Islet precursor cell (in vitro differentiated cells): ENCODE measurements around the gene EED.
"Not testable (repeated sequence)": the region's sequence is repeated elsewhere in the genome, so short reads cannot be mapped to it uniquely, and the experiment has no call there.

Experiments used
- DNase-seq: peaks from one replicate; pipeline ENCODE4 v3.0.0-alpha.2; 2018

EED gene

GRCh38 chr11:86219311-86220193 is 25.0 kb upstream of the EED start:
- DNase-seq = no peak

- DNase-seq = no peak
Observed at GRCh38 chr11:86220653-86221052, 23.9 kb upstream of the EED start.

GRCh38 chr11:86222081-86222480 is 22.5 kb upstream of the EED start:
- DNase-seq = no peak

- not testable (repeated sequence) for DNase-seq
Observed at GRCh38 chr11:86224575-86224974, 20.0 kb upstream of the EED start.

GRCh38 chr11:86225344-86225743 is 19.2 kb upstream of the EED start:
- not testable (repeated sequence) for DNase-seq

GRCh38 chr11:86228269-86229038 is 16.1 kb upstream of the EED start:
- no peak for DNase-seq

- not testable (repeated sequence) for DNase-seq
Observed at GRCh38 chr11:86229039-86229330, 15.6 kb upstream of the EED start.

- DNase-seq = no peak
Observed at GRCh38 chr11:86230179-86230804, 14.3 kb upstream of the EED start.

GRCh38 chr11:86230921-86231434 is 13.6 kb upstream of the EED start:
- no peak for DNase-seq

- DNase-seq = no peak
Observed at GRCh38 chr11:86232556-86232955, 12.0 kb upstream of the EED start.

- no peak for DNase-seq
Observed at GRCh38 chr11:86234831-86235461, 9.6 kb upstream of the EED start.

- DNase-seq = no peak
Observed at GRCh38 chr11:86237267-86237804, 7.2 kb upstream of the EED start.

- no peak for DNase-seq
Observed at GRCh38 chr11:86240164-86240563, 4.4 kb upstream of the EED start.

- DNase-seq = no peak
Observed at GRCh38 chr11:86241956-86242535, 2.5 kb upstream of the EED start.

- DNase-seq = no peak
Observed at GRCh38 chr11:86243396-86243795, 1.2 kb upstream of the EED start.

- DNase-seq = peak; percentile 90
Observed at GRCh38 chr11:86244063-86244521, 461 bp upstream of the EED start.

- DNase-seq = no peak
Observed at GRCh38 chr11:86245369-86246292, 1.1 kb downstream of the EED start.

- no peak for DNase-seq
Observed at GRCh38 chr11:86246293-86246675, 1.7 kb downstream of the EED start.

GRCh38 chr11:86247608-86248007 is 3.1 kb downstream of the EED start:
- no peak for DNase-seq

GRCh38 chr11:86248609-86249008 is 4.1 kb downstream of the EED start:
- DNase-seq = no peak
